Measurements from ENCODE around the gene INMT.

INMT gene

DNA sequence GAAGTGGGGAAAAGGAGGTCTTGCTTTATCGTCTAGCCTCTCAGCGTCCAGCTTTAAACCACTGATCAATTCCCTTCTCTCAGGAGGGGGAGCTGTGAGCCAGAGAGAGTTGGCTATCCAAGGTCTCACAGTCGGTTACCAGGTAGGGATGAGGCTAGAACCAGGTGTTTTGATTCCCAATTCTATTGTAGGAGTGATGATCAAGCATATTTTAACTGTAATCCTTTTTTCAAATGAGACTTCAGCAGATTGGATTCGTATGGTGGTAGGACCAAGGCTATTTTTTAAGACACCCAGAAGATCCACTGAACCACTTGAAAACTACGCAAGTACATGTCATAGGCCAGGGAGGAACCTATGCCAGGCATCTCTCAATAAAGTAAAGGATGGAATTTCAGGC lies 27.6 kb downstream of the INMT start:
- no peak for DNase-seq (ENCODE audit: low read depth in 2 of 2, low spot score in 1 of 2)

GRCh38 chr7:30780941-30781340 lies 29.0 kb downstream of the INMT start:
- DNase-seq (ENCODE audit: low read depth in 2 of 2, low spot score in 1 of 2) = no peak

GRCh38 chr7:30782690-30783089 lies 30.8 kb downstream of the INMT start:
- no peak for DNase-seq (ENCODE audit: low read depth in 2 of 2, low spot score in 1 of 2)

GRCh38 chr7:30785786-30786185 lies 33.9 kb downstream of the INMT start:
- DNase-seq (ENCODE audit: low read depth in 2 of 2, low spot score in 1 of 2) = no peak

GRCh38 chr7:30787486-30787885 lies 35.6 kb downstream of the INMT start:
- DNase-seq (ENCODE audit: low read depth in 2 of 2, low spot score in 1 of 2) = no peak

GRCh38 chr7:30788640-30789333 lies 36.9 kb downstream of the INMT start:
- DNase-seq (ENCODE audit: low read depth in 2 of 2, low spot score in 1 of 2) = no peak

DNA sequence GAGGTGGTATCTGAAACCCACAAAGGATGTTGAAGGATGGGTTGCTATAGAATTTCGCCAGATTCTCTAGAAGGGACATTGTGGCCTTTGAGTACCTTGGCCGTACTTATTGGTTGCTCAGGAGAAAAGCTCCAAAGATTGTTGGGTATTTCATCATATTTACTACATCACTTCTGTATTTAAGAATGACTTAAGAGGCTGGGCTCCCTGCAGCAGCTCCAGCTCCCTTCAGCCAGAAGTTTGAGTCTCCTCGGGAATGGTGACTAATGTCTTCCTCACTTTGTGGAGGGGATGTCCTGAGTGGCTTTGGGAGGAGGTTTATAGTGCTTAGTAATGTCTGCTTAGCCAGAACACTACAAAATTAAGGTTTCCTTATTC lies 37.4 kb downstream of the INMT start:
- DNase-seq (ENCODE audit: low read depth in 2 of 2, low spot score in 1 of 2) = no peak

DNA sequence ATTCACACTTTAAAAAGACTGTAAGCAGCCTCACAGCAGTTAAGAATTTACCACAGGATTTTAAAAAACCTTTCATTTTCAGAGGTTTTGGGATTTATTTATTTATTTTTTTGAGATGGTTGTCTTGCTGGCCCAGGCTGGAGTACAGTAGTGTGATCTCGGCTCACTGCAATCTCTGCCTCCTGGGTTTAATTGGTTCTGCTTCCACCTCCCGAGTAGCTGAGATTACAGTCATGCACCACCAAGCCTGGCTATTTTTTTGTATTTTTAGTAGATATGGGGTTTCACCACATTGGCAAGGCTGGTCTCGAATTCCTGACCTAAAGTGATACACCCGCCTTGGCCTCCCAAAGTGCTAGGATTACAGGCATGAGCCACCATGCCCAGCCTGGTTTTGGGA lies 38.4 kb downstream of the INMT start:
- no peak for DNase-seq (ENCODE audit: low read depth in 2 of 2, low spot score in 1 of 2)

GRCh38 chr7:30791114-30791513 lies 39.2 kb downstream of the INMT start:
- DNase-seq (ENCODE audit: low read depth in 2 of 2, low spot score in 1 of 2) = no peak

DNA sequence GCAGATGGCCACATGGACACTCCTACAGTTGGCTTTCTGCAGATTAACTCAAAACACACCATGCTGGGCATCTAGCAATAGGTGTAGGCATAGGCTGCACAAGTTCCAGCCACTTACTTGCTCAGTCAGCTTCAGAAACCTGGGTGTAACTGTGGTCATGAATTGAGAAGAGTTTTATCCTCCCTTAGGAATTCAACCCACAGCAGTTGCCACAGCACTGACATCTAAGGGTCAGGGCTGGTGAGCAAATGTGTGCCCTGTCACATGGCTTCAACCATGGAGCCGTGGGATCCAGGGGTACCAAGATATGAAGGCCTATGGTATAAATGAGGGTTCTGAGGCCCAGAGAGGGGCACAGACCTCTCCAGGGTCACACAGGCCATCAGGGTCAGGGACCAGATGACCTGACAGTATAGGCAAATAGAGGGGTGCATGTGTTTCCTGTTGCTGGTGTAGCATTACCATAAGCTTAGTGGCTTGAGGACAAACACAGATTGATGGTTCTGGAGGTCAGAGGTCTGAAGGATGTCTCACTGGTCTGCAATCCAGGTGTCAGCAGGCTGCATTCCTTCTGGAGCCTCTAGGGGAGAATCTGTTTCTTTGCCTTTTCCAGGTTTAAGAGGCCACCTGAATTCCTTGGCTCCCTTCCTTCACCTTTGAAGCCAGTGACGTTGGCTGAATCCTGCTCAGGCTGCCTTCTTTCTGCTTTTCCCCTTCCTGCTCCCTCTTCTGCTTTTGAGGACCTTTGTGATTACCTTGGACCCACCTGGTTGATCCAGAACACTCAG lies 43.4 kb downstream of the INMT start:
- DNase-seq (ENCODE audit: low read depth in 2 of 2, low spot score in 1 of 2) = no peak

DNA sequence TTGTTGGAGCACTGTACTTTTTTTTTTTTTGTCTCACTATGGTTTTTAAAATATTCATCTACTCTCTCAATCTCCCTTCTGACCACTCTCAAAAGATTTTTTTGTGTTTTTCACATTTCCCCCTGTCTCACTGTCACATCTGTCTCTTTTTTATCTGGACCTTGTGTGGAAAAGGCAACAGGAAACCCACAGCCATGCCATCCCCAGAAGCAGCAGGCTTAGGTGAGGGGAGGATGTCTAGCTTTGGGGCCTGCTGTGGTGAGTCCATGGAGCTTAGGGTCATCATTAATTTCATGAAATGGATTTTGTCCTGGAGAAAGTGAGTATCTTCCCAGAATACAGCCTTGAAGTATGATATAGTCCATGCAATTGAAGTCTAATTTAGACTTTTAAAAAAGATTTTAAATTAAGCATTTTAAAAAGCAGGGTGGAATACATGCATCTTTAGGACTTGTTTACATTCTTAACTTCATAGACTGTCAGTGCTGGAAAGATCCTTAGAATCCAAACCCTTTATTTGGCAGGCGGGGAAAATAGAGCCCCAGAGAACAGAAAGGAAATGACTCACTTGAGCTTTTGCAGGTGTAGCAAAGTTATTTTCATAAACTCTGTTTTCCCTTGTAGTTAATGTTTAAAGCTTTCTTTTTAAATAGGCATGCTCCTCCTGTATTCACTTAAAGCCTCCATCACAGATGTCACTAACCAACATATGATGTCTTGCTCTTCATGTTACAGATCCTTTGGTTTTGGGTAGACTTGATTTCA lies 44.4 kb downstream of the INMT start:
- DNase-seq (ENCODE audit: low read depth in 2 of 2, low spot score in 1 of 2) = no peak

GRCh38 chr7:30797176-30798040 lies 45.5 kb downstream of the INMT start:
- DNase-seq (ENCODE audit: low read depth in 2 of 2, low spot score in 1 of 2) = no peak

DNA sequence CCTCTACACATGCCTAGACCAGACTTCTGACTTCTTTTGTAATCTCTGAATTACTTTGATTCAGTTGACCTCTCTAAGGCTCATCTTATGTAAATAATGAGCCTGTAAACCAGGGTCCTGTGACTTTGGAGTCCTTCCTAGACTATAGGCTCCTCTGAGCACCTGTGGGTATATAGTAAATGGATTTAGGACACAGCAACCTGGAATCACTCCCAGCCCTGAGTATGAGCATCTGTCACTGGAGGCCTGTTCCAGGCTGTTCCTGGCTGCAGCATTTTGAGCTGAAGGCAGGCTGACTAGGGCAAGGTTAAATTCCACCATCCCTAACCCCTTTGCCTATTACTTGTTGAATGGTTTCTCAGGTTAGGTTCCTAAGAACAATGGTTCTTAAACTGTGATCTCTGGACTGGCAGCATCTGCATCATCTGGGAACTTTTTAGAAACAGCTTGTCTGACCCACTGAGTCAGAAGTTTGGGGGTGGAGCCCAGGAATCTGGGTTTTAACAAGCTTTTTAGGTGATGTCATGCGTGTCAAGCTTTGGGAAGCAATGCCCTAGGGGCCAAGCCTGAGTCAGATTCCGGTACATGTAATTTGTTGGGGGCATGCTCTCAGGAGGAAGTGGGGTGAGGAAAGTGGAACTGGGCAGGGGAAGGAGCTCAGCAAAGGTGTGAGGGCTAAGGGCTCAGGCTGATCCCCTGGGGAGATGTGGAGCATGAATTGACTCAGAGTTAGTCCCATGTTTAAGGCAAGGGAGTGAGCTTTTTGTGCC lies 47.5 kb downstream of the INMT start:
- DNase-seq (ENCODE audit: low read depth in 2 of 2, low spot score in 1 of 2) = no peak

DNA sequence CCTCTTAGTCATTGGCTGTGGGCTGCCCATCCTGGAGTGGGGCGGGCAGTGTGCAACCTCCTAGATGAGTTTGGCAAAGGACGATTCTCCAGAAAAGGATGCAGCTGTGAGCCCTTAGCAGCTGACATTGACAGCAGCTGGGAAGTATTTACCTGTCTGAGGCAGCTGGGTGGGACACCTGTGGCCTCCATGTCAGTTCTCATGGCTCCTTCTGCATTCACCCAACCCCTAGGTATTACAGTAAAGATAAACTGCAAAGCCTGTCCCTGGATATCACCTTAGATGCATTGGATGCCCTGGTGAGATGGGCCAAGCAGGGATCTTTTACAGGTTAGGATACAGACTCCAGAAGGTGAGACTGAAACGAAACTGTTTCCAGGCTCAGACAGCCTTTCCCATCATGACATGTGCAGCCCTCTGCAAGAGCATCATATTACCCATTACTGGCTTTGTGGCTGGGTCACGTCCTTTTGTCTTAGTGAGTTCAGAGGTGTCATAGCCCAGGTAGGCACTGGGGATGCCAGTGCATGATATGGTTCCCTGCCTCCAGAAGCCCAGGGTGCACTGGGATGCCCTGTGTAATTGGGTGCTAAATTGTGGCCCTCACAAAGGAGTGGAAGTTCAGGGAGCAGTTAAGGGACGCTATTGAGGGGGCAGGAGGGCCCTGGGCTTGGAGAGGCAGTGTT lies 48.2 kb downstream of the INMT start:
- no peak for DNase-seq (ENCODE audit: low read depth in 2 of 2, low spot score in 1 of 2)

- DNase-seq (ENCODE audit: low read depth in 2 of 2, low spot score in 1 of 2) = no peak
Measured at GRCh38 chr7:30800785-30801252, 48.9 kb downstream of the INMT start.

- DNase-seq (ENCODE audit: low read depth in 2 of 2, low spot score in 1 of 2) = no peak
Measured at GRCh38 chr7:30802812-30803211, 50.9 kb downstream of the INMT start.

GRCh38 chr7:30804078-30804661 lies 52.2 kb downstream of the INMT start:
- DNase-seq (ENCODE audit: low read depth in 2 of 2, low spot score in 1 of 2) = no peak

DNA sequence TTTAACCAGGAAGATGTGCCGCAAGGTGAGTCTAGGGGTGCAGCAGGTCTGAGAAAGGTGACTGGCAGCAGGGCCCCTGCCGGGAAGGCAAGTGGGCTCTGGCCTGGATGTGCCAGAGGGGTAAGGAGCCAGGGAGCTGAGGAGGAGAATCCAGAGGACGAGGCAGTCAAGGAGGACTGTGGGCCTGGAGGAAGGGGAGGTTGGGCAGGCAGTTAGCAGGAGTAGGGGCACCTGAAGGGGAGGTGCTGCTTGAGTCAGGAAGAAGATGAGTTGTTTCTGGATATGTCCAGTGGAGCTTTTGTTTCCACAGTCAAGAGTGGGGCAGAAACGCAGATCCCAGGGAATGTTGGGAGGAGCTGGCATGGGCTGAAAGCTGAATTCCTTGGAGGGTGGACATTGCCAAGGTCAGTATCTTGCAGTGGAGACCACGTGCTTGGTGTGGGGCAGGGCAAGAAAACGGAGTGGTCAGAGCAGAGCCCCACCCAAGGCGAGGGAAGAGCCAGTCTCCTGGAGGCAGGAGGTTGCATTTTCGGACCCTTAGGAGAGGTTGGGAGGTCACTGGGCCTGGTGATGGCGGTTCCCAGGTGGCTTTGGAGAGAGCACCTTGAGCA lies 53.3 kb downstream of the INMT start:
- no peak for DNase-seq (ENCODE audit: low read depth in 2 of 2, low spot score in 1 of 2)

DNA sequence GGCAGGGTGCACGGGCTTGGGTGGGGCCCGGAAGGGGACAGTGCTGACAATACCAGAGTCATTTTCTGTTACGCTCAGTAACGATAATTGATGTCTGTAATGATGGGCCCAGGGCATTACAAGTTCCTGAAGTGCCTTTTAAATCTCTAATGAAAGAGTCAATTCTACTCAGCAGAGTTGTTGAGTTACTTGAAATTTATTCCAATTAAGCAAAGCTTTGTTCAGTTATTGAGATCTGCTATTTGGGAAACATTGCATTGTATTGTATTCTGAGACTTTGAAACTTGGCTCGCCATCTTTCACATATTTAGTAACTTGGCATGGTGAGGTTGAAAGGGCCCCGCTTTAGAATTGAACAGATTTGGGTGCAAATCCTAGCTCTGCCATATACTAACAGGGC lies 54.0 kb downstream of the INMT start:
- DNase-seq (ENCODE audit: low read depth in 2 of 2, low spot score in 1 of 2) = no peak
